Measurements from ENCODE around the gene KRTAP10-11.
"Not testable (repeated sequence)": the region's sequence is repeated elsewhere in the genome, so short reads cannot be mapped to it uniquely, and the experiment has no call there.

Gene KRTAP10-11

DNA sequence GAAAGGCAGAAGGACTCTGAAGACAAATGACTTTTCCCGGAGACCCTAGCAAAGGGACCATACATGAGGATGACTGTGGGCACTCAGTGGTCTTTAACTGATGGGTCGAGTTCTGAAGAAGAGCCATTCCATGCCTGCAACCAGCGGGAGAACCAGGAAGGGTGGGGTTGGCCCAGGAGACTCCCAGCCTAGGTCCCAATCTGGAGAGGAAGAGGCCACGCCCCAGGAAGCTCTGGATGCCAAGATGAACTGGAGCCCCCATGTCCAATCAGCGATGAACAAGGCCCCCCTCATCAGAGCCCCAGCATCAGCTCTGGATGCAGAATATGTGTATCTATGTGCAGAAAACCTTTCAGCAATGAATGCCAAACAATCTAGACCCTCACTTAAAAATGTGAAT lies 5.5 kb upstream of the KRTAP10-11 start:
- no peak for DNase-seq

DNA sequence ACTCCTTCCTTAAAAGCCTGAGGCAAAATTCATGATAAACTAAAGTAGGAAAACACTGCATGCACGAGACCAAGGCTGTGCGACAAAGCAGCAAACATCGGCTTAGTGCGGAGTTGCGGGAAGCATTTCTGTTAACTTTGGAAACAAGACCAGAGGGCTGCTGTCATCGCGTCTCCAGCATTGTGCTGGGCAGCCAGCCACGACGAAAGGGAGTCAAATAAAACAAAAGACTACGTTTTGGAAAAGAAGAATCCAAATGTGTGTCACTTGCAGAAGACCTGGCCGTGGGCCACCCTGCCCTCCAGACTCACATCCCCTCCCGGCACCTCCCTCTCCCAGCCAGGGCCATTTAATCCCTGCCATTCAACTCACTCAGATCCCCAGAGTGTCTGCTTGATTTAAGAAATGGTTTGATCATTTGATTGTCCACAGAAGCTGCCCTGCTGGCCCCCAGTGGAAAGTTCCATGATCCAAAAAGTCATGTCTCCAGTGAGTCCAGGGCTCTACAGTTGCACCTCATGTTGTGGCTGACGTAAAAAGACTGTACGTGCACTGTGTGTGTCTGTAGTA lies 2.4 kb upstream of the KRTAP10-11 start:
- DNase-seq, result no peak

DNA sequence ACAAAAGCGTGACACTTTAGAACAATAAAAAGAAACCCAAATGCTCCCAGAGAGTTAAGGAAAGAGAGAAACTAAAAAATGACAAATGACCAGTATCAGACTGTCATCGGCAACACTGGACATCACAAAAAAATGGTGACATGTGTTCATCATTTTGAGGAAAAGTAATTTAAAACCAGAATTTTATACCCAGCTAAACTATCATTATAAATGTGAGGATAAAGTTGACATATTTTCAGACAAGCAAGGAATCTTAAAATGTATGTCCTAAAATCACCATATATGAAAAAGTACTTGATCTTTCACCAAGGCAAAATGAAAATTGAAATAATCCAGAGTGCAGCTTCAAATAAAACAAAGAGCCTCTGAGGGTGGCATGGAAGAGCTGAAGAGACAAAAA lies 1.3 kb upstream of the KRTAP10-11 start:
- no peak for DNase-seq

DNA sequence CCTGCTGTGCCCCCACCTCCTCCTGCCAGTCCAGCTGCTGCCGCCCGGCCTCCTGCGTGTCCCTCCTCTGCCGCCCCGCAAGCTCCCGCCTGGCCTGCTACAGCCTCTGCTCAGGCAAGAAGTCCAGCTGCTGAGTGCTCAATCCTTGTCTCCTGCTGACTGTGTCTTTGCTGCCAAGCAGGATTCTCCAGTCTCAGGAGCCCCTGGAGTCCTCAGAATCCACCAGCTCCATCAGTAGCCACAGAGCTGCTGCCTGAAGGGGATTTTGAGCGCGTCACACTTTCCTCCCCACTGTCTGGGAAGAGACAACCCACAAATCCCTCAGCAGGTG lies 973 bp downstream of the KRTAP10-11 start:
- no peak for DNase-seq

DNA sequence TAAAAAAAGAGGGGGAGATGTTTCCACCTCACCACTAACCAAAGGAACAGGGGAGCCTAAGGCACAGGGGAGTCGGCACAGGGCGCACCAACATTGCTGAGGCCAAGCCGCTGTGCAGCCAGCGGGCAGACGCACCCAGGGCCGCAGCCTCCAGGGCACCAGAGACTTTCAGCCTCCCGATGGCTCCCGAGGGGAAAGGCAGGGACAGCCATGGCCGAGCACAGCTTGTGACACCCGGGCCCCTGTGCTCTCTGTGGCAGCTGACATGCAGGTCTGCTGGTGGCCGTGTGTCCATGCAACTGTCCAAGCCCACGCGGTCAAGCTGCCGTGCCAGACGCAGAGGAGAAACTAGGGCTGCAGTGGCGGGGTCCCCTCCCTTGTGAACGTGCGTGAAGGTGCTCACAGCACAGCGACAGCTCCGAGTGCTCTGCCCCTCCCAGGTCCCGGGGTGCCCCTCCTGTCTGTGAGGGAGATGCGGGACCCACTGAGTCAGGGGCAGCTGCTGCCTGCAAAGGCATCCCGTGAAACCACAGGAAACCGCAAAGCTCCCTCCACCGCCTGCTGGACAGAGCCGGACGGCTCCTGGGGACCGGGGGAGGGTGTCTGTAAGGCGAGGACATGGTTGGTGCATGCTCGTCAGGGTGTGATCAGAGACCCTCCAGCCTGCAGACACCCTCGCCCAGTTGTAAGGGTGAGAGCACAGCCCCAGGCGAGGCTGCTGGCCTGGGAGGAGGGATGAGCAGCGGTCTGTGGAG lies 2.5 kb downstream of the KRTAP10-11 start:
- no peak for DNase-seq

DNA sequence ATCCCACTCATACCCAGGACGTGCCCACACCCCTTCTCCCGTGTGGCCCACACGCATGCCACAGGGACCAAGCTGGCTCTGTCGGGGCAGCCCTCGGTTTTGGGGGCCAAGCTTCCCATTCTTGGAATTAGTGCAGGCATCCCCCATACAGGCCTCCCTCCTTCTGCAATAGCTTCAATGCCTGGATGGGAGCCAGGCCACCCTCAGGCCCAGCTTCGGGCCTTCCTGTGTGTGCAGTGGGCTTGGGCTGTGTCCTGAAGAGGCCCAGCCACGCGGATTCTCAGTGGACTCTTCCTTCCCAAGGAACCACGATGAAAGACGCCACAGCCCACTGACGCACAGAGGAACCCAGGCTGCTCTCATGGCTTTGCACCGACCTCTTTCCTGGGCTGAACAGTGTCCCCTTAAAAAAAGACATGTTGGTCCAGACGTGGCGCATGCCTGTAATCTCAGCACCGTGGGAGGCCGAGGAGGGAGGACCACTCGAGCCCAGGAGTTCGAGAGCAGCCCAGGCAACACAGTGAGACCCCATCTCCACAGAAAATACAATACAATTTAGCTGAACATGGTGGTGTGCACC lies 3.4 kb downstream of the KRTAP10-11 start:
- DNase-seq, result no peak

DNA sequence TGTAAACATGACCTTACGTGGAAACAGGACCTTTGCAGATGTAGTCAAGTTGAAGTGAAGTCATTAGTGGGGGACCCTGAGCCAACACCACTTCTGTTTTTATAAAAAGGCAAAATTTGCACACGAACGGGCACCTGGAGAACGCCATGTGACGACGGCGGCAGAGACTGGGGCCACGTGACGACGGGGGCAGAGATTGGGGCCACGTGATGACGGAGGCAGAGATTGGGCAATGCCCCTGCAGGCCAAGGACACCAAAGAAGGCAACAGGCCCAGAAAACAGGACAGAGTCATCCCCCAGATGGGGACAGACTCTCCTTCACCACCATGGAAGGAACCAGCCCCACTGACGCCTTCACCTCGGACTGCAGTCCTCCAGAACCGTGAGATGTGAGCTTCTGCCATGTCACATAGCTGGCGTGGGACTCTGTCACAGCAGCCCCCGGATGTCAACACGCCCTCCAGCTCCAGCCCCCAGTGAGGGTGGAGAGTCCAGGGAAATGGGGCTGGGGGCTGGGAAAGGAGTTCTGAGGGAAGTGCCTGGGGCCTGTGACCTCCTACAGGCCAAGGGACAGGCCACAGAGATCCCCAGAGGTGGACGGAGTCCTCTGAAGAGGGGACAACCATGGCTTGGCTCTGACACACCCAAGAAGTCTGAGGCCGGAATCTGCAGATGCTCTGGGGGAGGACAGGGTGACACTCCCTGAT lies 4.2 kb downstream of the KRTAP10-11 start:
- DNase-seq, result no peak

DNA sequence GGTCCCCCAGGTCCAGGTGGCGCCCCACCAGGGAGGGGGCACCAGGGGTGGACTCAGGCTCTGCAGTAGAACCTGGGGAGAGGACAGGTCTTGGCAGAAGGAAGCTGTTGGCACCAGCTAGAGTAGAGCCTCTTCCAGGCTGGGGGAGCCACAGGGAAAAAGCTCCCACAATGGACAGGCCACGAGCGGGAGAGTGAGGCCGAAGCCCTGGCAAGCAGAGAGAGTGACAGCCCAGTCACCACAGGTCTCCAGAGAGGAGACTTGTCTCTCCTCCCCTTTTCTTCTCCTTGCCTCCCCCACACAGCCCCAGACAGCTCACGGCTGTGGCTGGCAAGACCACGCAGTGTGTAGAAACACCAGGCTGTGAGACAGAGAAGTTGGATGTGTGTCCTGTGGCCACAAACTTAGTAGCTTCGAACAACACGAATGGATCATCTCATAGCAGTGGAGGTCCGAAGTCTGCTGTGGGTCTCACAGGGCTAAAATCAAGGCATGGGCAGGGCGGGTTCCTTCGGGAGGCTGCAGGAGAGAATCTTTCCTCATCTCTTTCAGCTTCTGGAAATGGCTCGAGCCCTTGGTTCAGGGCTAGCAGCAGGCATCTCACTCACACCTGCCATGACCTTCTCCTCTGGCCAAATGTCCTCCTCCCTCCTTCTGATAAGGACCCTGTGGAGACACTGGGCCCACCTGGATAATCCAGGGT lies 4.9 kb downstream of the KRTAP10-11 start:
- no peak for DNase-seq

DNA sequence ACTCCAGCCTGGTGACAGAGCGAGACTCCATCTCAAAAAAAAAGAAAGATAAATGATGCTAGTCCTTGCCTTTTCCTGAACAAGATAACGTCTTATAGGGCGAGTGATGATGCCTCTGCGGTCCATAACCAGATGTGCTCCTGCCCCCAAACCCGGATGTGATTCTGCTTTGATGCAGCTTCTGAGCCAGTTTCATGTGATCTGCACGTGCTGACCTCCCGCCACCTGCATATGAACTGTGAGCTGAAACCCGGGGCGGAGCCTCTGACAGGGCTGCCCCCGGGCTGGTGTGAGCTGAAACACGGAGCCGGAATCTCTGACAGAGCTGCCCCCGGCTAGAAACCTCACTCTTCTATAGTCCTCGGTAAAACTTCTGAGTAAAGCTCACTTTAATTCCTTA lies 6.9 kb downstream of the KRTAP10-11 start:
- no peak for DNase-seq

DNA sequence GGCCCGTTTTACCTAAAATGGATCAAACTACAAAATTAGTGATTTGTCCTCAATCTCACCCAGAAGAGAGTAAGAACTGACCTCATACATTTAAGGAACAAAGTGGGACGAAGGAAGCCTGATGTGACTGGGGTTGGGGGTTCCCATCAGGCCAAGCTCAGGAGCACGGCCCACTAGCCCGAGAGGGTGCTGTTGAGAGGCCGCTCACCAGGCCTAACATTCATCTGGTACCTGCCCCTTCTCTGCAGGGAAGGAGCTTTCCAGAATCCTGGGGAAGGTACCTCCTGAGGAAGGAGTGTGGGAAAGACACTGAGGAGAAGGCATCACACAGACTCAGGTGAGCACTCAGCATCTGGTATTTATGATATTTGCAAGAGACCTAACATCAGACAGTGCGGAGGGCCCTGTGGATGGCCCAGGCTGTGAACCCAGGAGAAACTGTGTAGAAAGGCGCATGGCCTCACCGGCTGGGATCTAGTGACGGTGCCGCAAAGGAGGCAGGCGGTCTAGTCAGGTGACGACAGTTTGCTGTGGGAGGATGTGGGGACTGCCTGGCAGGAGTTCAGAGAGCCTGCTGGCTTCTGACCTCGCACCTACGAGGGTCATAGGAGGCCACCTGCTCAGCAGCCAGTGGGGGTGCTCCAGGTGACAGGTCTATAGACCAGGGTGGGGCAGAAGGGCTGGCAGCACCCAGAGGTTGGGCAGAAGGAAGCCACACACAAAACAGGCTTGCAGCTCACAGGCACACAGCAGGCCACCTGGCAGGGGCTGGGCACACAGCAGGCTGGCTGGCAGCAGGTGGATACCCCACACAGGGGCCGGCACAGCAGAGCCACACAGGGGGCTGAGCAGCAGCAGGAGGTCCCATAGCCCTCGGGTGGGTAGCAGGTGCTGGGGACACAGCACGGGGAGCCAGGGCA lies 7.7 kb downstream of the KRTAP10-11 start:
- DNase-seq, result peak; percentile 27

DNA sequence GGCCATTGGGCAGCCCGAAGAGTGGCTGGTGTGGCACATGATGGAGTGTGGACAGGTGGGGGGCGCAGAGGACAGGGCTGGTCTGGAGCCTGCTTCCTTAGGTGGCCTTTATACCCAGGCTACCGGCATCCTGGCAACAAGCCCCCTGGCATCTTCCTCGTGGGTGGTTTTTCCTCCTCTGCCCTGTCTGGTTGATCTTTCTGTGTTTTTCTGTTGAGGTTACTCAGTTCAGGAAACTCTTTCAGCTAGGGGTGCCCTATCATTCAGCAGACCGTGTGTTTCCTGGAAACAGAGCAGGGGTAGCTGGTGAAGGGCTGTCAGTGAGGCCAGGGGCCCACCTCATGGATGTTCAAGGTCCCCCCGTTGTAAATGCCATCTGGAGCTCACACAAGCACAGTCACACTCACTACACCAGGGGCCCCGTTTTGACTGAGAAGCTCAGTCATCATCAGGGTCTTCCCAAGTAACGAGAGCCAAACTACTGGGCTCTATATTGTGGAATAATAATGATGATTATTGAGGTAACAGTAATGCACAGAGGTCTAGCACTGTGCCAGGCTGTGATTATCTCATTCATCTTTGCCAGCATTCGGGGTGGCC lies 8.5 kb downstream of the KRTAP10-11 start, which contains the start of gene KRTAP12-4:
Gene KRTAP12-4 (minus strand): TSS at position 84 of the 600 bp plus-strand sequence. CDS start 45 bp downstream, at position 39.
- no peak for DNase-seq

DNA sequence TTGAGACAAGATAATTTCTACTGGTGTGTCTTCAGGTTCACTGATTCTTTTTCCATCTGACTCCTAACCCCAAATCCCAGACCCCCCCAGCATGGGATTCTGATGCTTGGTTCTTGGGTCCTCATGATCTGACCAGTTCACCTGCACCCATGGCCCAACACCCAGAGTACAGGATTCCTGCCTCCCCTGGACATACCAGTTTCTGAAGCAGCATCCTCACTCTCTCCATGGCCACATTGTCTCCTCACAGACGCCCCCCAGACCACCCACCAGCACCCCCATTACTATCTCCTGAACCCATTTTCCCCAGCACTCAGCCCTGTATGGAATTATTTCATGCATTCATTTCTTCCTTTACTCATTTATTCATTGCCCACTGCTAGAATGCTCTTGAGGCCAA lies 10.7 kb downstream of the KRTAP10-11 start:
- no peak for DNase-seq

DNA sequence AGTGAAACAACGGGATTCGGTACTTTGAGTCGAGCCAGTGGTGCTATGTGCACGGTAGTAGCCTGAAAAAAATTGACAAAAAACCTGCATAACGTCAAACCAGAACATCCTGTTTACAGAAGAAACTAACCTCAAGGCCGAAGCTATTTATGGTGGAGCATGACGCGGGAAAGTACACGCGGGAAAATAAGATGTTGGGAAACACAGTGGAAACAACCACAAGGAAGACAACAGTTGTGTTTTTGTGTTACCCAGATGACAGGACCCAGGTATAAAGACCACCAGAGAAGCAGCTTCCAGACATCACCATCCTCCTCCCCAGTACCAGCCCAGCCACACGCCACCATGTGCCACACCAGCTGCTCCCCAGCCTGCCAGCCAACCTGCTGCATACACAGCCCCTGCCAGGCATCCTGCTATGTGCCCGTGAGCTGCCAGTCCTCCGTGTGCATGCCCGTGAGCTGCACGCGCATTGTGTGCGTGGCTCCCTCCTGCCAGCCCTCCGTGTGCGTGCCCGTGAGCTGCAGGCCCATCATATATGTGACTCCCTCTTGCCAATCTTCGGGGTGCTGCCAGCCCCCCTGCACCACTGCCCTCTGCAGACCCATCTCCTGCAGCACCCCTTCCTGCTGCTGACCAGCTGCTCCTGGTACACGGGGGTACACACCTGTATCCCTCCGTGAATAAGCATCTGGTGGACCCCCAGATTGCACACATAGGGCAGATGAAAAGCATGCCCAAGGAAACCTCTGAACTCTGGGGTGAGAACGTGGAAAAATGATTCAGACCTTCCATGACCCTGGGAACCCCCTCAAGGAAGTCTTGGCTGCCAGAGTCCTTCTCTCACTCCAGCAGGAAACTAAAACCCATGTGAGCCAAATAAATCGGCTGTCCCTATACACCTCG lies 11.7 kb downstream of the KRTAP10-11 start, which contains the start of gene KRTAP12-3:
Gene KRTAP12-3 (plus strand): TSS at position 298 of the 906 bp plus-strand sequence. CDS start 48 bp downstream, at position 346.
- no peak for DNase-seq

DNA sequence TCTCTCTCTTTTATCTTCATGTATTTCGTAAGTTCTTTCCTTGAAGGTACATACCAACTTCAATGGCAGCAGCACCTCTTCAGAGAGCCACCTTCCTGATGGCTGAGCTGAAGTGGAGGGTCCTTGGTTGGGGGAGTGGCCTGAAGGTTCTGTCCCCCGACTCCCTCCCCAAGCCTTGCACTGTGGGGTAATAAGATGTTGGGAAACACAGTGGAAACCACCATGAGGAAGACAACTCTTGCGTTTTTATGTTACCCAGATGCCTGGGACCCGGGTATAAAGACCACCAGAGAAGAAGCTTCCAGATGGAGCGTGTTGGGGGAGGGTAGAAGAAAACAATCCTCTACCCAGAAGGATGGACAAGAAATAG lies 12.3 kb downstream of the KRTAP10-11 start:
- DNase-seq, result no peak

DNA sequence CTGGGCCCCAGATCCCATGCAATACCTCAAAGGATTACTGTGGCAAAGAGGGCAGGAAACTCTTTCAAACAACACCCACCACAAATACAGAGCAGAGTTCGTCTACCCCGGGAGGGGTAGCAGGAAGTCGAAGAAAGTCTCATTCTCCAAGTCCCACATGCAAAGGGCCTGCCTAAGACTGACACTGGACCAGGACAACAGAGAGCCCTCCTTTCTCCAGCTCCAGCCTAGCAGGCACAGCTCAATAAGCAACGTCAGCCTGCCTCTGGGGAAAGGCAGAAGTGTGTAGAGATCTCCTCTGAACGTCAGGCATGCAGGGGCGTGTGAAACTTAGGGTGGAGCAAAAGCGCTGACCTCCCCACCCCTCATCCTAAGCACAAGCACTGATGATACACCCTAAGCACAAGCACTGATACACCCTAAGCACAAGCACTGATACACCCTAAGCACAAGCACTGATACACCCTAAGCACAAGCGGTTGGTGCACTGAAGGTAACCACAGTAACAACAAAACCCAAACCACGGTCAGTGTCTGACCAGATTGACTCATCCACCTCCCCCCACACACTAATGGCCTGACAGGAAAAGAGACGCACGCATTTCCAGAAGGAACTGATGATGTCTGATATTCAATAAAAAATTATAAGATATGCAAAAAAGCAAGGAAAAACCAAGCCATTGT lies 12.8 kb downstream of the KRTAP10-11 start:
- DNase-seq, result no peak

DNA sequence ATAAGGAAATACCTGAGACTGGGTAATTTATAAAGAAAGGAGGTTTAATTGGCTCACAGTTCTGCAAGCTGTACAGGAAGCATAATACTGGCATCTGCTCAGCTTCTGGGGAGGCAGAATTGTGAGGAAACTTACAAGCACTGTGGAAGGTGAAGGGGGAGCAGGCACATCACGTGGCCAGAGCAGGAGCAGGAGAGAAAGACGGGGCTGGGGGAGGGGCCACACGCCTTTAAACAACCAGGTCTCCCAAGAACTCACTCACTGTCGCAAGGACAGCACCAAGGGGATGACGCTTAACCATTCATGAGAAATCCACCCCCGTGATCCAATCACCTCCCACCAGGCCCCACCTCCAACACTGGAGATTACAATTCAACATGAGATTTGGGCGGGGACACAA lies 15.4 kb downstream of the KRTAP10-11 start:
- DNase-seq, result not testable (repeated sequence)

DNA sequence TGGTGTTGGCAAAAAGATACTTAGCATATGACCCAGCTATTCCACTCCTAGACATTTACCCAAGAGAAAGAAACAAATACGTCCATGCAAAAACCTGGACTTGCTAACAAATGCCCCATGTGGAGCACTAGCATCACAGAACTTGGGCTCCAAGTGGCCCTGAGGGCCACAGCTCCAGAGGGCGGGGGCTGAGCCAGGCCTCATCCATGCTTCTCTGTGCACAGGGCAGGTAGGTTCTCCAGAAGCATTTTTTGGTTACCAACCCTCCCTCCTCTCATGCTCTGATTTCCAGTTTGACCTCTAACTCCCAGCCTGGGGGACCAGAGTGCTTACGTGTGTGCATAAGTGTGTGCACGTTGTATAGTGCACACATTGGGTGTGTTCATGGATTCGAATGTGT lies 18.5 kb downstream of the KRTAP10-11 start:
- DNase-seq, result no peak

DNA sequence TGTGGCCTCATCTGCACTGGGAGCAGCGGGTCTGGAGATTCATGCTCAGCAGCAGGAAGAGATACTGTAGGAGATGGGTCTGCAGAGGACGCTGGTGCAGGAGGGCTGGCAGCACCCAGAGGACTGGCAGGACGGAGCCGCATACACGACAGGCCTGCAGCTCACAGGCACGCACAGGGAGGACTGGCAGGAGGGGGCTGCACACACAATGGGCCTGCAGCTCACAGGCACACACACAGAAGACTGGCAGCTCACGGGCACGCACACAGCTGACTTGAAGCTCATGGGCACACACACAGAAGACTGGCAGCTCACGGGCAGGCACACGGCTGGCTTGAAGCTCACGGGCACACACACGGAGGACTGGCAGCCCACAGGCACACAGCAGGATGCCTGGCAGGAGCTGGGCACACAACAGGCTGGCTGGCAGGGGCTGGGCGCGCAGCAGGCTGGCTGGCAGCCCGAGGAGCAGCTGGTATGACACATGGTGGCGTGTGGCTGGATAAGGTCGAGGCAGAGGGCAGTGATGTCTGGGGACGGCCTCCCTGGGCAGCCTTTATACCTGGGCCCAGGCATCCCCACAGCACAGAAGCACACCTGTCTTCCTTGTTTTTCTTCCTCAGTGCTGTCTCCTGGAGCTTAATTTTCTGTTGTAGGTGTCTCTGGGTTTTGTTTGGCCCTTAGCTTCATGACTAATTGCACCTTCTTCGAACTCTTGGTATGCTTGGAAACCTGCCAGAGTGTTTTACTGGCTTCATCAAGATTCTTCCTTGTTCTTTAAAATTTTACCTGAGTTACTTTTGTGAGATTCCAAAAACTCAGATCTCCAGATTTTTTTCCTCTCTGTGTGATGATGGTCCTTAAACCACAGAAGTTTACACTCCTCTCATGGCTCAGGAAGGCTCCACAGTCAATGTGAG lies 20.4 kb downstream of the KRTAP10-11 start, which contains the start of gene KRTAP12-2:
Gene KRTAP12-2 (minus strand): TSS at position 527 of the 920 bp plus-strand sequence. CDS start 41 bp downstream, at position 486.
- DNase-seq, result no peak

DNA sequence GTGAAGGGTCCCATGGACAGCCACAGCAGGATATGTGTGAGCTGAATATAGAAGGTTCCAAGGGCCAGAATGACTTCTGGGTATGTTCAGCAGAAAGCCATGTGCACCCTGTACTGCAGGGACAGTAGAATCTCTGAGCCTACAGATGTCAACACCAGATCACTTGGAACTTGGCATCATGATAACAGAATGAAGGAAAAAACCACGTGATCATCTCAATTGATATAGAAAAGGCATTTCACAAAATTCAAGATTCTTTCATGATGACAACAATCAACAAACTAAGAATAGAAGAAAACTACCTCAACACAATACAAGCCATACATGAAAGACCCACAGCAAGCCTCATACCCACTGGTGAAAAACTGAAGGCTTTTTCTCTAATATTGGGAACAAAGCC lies 21.4 kb downstream of the KRTAP10-11 start:
- no peak for DNase-seq
